Cardiac fibroblast (primary cell): ENCODE measurements around the gene CST7.

ENCODE experiments used
- DNase-seq, 2 donors: peaks; one replicate each; pipeline versions ENCODE4 v3.0.0 to v3.0.0-alpha.2; 2010; ENCODE audit warnings: low read depth in 2 of 2
- H3K4me3 ChIP-seq, 2 donors: replicated peaks in 1 of 2; 1 replicate in 1 of 2; 2 replicates in 1 of 2; pipeline ENCODE4 v1.5.1; 2011; ENCODE audit warnings: low read depth in 2 of 2, low read length in 2 of 2, mild to moderate bottlenecking in 2 of 2, moderate library complexity in 1 of 2
- TF ChIP-seq, protein P1 (sequence below): IDR thresholded peaks from one replicate; pipeline ENCODE4 v1.5.1; 2011; ENCODE audit warnings: low read depth, mild to moderate bottlenecking, low read length, inconsistent platforms

Gene CST7

DNA sequence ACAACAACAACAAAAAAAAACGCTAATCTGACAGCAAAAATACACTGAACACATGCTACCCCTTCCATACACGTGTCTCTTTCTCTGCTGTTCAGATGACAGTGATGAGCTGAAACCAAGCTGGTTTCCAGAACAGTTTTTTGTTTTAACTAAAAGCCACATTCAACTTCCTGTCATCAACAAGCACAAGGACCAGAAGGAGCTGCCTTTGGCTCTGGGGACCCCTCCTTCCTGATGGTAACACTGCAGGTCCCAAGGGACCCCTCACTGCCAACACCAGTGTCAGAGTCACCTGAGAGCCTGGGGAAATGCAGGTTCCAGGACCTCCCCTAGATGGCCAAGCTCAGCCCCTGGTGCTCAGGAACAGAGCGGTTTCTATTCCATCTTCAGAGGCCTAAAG is 6.0 kb downstream of the CST7 start:
- H3K4me3 ChIP-seq: no peak overlapping the region
- no peak for DNase-seq
- TF ChIP-seq, protein P1, sequence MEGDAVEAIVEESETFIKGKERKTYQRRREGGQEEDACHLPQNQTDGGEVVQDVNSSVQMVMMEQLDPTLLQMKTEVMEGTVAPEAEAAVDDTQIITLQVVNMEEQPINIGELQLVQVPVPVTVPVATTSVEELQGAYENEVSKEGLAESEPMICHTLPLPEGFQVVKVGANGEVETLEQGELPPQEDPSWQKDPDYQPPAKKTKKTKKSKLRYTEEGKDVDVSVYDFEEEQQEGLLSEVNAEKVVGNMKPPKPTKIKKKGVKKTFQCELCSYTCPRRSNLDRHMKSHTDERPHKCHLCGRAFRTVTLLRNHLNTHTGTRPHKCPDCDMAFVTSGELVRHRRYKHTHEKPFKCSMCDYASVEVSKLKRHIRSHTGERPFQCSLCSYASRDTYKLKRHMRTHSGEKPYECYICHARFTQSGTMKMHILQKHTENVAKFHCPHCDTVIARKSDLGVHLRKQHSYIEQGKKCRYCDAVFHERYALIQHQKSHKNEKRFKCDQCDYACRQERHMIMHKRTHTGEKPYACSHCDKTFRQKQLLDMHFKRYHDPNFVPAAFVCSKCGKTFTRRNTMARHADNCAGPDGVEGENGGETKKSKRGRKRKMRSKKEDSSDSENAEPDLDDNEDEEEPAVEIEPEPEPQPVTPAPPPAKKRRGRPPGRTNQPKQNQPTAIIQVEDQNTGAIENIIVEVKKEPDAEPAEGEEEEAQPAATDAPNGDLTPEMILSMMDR: no peak

DNA sequence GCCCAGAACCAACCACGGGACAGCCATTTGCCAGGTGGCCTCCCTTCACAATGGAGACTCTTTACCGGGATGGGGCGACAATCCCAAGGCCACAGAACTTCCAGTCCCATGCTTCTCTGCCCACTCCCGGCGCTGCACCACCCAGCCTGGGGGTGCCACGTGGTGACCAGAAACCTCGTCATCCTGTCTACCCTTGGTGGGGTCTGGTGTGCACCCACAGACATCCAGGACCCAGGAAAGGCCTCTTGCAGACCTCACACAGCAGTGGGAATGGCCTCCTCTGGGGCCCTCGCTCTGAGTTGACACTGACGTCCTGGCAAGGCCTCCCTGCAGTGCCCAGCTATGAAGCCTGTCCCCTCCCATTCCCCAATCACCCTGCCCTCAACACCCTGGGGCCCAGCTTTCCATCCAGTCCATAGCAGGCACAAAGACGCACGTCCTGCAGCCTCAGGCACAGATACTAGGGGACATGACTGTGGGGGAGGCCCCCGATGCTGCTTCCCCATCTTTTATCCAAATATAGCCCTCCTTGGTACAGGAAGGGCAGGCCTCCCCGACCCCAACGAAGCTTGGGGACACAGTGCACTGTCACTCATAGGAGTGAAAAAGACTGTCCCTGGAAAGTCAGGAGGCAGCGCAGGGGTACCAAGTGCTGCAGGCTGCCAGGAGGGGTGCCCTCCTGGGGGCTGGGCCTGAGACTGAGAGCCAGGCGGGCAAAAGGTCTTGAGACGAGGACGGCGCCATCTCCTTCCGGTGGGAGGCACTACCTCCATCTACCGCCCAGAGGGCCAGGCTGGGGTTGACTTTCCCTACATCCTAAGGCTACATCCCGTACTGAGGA is 7.2 kb downstream of the CST7 start:
- H3K4me3 ChIP-seq: no peak overlapping the region
- TF ChIP-seq, protein P1: no peak
- no peak for DNase-seq

DNA sequence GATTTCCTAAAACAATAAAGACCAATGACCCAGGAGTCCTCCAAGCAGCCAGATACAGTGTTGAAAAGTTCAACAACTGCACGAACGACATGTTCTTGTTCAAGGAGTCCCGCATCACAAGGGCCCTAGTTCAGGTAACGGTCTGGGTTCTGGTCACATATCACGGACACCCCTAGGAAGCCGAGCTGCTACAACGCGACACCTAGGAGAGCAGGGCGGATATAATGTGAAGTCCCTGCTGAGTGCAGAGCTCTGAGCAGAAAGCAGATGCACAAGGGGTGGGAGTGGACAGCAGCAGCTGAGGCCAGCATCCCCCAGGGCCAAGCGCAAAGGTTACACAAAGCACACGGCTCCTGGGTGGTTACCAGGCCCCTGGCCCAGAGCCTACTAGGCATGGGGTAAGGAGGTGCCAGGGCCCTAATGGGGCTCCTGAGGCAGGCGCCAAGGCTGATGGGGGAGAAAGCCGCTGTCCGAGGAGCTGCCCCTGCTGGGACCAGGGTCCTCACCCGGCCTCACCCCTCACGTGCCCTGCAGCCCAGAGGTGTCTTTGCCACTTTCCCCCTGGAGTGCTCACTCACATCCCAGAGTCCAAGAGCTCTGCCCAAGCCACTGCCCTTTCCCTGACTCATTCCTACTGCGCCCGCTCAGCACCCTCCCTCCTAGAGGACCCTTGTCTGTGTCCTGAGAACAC is 8.4 kb downstream of the CST7 start:
- TF ChIP-seq, protein P1: no peak
- H3K4me3 ChIP-seq: no peak overlapping the region
- DNase-seq: no peak

DNA sequence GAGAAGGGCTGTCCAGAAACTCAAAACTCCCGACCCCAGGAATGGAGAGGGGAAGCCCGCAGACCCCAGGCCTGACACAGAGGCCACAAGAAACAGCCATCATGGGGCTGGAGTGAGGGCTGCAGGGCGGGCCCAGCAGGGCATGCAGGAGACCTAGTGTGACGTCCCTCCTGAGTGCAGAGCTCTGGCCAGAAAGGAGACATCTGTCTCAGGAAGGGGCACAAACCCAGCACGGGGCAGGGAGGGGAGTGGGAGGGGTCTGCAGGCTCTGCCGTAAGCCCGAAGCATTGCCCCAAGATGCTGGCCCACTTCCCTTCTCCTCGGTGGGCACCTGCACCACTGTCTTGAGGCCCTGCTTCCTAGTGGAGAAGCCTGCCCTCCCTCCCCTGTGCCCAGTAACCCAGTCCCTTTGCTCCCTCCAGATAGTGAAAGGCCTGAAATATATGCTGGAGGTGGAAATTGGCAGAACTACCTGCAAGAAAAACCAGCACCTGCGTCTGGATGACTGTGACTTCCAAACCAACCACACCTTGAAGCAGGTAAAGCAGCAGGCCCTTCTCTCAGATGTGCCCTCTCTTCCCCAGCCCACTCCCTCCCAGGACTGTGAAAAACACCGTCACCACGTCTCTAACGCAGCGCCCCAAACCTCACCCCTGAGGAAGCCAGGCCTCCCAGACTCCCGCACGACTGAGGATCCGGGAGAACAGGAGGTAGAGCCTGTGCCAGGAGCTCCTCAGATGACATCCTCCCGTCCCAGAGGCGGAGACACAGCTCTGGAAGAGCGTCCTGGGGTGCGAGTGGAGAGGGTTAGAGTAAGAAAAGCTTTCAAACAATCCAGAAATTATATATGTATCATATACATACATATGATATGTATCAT is 9.7 kb downstream of the CST7 start:
- TF ChIP-seq, protein P1: no peak
- H3K4me3 ChIP-seq: no peak overlapping the region
- no peak for DNase-seq

DNA sequence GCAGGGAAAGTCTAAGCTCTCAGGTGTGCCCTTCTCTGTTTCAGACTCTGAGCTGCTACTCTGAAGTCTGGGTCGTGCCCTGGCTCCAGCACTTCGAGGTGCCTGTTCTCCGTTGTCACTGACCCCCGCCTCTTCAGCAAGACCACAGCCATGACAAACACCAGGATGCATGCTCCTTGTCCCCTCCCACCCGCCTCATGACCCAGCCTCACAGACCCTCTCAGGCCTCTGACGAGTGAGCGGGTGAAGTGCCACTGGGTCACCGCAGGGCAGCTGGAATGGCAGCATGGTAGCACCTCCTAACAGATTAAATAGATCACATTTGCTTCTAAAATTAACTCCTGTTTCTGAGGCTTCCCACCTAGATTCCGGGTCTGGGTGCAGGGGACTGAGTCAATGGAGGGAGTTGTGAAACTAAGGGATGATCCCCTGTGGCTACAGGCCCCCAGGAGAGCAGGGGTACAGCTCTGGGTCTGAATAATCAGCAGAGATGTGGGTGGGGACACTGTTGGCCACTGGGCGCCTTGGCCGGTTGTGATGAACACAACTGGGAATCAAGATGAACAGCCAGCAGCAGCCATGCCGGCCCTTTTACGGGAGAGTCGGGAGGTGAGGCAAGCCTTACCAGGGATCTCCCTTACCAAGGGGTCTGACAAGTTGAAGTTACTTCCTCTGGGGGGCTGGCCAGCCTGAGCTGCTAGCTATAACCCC is 10.7 kb downstream of the CST7 start:
- no peak overlapping the region for H3K4me3 ChIP-seq
- DNase-seq: no peak
- TF ChIP-seq, protein P1: no peak

DNA sequence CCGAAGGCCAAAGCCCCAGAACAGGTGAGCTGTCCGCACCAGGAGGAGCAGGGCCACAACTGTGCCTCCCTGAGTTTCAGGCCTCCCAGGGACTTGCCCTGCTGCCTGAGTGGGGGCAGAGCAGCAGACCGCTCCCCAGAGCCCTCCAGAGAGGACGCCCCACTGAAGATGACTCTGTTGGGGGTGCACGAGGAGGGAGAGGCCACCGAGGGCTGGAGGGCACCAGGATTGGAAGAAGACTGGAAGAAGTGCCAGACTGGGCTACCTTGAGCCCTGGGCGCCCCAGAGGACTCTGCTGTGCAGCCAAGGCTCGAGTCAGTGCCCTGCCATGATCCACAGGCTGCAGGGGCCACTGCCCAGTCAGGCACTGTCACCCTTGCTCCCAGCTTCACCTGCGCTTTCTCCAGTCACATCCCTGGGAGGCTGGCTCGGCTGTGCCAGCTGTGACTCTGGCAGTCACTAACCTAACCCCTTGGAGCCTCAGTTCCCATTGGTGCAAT is 11.3 kb downstream of the CST7 start:
- TF ChIP-seq, protein P1: no peak
- DNase-seq: no peak
- H3K4me3 ChIP-seq: no peak overlapping the region
